ENCODE data around the gene MOV10.

Gene MOV10

GRCh38 chr1:112675728-112676381 is 1.4 kb downstream of the MOV10 start:
- no peak for DNase-seq (ENCODE audit: low spot score)

GRCh38 chr1:112676543-112676942 is 2.1 kb downstream of the MOV10 start:
- DNase-seq (ENCODE audit: low spot score), result no peak

GRCh38 chr1:112677501-112677900 is 3.0 kb downstream of the MOV10 start:
- no peak for DNase-seq (ENCODE audit: low spot score)

- no peak for DNase-seq (ENCODE audit: low spot score)
Observed at GRCh38 chr1:112678605-112679004, 4.1 kb downstream of the MOV10 start.

GRCh38 chr1:112685913-112686312 is 11.5 kb downstream of the MOV10 start:
- DNase-seq (ENCODE audit: low spot score), result no peak

GRCh38 chr1:112686417-112686816 is 12.0 kb downstream of the MOV10 start:
- DNase-seq (ENCODE audit: low spot score), result no peak

GRCh38 chr1:112686835-112687234 is 12.4 kb downstream of the MOV10 start:
- DNase-seq (ENCODE audit: low spot score), result no peak

- DNase-seq (ENCODE audit: low spot score), result no peak
Observed at GRCh38 chr1:112687361-112687760, 12.9 kb downstream of the MOV10 start.

- no peak for DNase-seq (ENCODE audit: low spot score)
Observed at GRCh38 chr1:112687785-112688496, 13.5 kb downstream of the MOV10 start.

GRCh38 chr1:112688781-112689193 is 14.3 kb downstream of the MOV10 start:
- DNase-seq (ENCODE audit: low spot score), result no peak

- no peak for DNase-seq (ENCODE audit: low spot score)
Observed at GRCh38 chr1:112689196-112689841, 14.9 kb downstream of the MOV10 start.

GRCh38 chr1:112689842-112690237 is 15.4 kb downstream of the MOV10 start:
- no peak for DNase-seq (ENCODE audit: low spot score)

GRCh38 chr1:112692681-112693080 is 18.2 kb downstream of the MOV10 start:
- DNase-seq (ENCODE audit: low spot score), result no peak

- DNase-seq (ENCODE audit: low spot score), result no peak
Observed at GRCh38 chr1:112693821-112694220, 19.4 kb downstream of the MOV10 start.

- DNase-seq (ENCODE audit: low spot score), result no peak
Observed at GRCh38 chr1:112694363-112694929, 20.0 kb downstream of the MOV10 start.

GRCh38 chr1:112695276-112695675 is 20.8 kb downstream of the MOV10 start:
- no peak for DNase-seq (ENCODE audit: low spot score)

GRCh38 chr1:112696578-112697314 is 22.3 kb downstream of the MOV10 start:
- no peak for DNase-seq (ENCODE audit: low spot score)

GRCh38 chr1:112697781-112698201 is 23.3 kb downstream of the MOV10 start:
- no peak for DNase-seq (ENCODE audit: low spot score)

- no peak for DNase-seq (ENCODE audit: low spot score)
Observed at GRCh38 chr1:112698366-112699310, 24.2 kb downstream of the MOV10 start.

- DNase-seq (ENCODE audit: low spot score), result no peak
Observed at GRCh38 chr1:112699425-112700144, 25.1 kb downstream of the MOV10 start.
